Nephron (organoid): ENCODE measurements around the gene RUNX2.

Source experiments
- H3K27ac Mint-ChIP-seq, 3 experiments: 2 replicates each; pipeline ENCODE4 v1.8.0; 2020; ENCODE audit warnings: mixed read lengths in 3 of 3, mild to moderate bottlenecking in 2 of 3, moderate library complexity in 1 of 3
- H3K27me3 Mint-ChIP-seq: 2 replicates; pipeline ENCODE4 v1.8.0; 2021; ENCODE audit warnings: low read depth, mild to moderate bottlenecking, moderate library complexity, mixed read lengths
- H3K36me3 Mint-ChIP-seq: 2 replicates; pipeline ENCODE4 v1.8.0; 2020; ENCODE audit warnings: low read depth, mixed read lengths
- H3K4me1 Mint-ChIP-seq: 2 replicates; pipeline ENCODE4 v1.8.0; 2020; ENCODE audit warnings: mixed read lengths
- H3K4me3 Mint-ChIP-seq, 3 experiments: 2 replicates each; pipeline ENCODE4 v1.8.0; 2020; ENCODE audit warnings: mild to moderate bottlenecking in 3 of 3, mixed read lengths in 3 of 3, moderate library complexity in 2 of 3
- H3K9me3 Mint-ChIP-seq: 2 replicates; pipeline ENCODE4 v1.8.0; 2020; ENCODE audit warnings: mixed read lengths
- CTCF ChIP-seq, 3 experiments: fragments of 200-600 bp; sonication (generic); IDR thresholded peaks; one replicate each; pipeline ENCODE4 v1.5.0; 2021; ENCODE audit warnings: antibody characterized with exemption in 3 of 3; ENCODE audit not compliant: unreplicated experiment in 3 of 3

Gene RUNX2

DNA sequence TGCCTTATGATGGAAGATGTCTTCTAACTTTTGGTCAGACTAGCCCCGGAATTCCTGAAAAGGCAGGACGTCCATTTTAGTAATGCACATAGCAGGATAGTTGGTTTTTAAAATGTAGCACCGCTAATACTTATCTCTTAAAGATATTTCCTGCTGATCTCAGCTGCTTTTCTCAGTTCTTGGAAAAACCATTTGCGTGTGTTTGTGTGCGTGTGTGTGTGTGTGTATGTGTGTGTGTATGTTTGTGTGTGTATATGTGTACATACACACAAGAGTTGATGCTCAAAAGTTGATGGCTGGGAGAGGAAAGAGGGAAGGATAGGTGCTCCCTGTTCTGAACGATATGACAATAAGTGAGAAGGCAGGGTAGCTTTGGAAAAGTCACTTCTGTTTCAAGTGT lies 111.3 kb downstream of the RUNX2 start:
- no peaks in the 10 kb centered on the region for H3K36me3 Mint-ChIP-seq

GRCh38 chr6:45439861-45440388 lies 111.8 kb downstream of the RUNX2 start:
- Mint-ChIP-seq H3K4me3 (no peak overlapping the region), H3K27me3 (peaks cover 5% of the 10 kb centered on the region), H3K36me3 (no peaks in the 10 kb centered on the region), H3K27ac (peak overlapping the region; percentile 67 to 90 (median 88)), H3K9me3 (no peaks in the 10 kb centered on the region), H3K4me1 (peaks cover 33% of the 10 kb centered on the region)
- no peak for TF ChIP-seq CTCF (IDR thresholded peaks at IDR 0.05; ENCODE audit: unreplicated experiment in 3 of 3)

More for the DNA sequence above, 111.3 kb downstream of the RUNX2 start:
- Mint-ChIP-seq H3K9me3 (no peaks in the 10 kb centered on the region), H3K27me3 (peaks cover 5% of the 10 kb centered on the region), H3K4me1 (peaks cover 33% of the 10 kb centered on the region), H3K4me3 (no peak overlapping the region), H3K27ac (peak overlapping the region; percentile 65 to 90 (median 88))
- no peak for TF ChIP-seq CTCF (IDR thresholded peaks at IDR 0.05; ENCODE audit: unreplicated experiment in 3 of 3)

DNA sequence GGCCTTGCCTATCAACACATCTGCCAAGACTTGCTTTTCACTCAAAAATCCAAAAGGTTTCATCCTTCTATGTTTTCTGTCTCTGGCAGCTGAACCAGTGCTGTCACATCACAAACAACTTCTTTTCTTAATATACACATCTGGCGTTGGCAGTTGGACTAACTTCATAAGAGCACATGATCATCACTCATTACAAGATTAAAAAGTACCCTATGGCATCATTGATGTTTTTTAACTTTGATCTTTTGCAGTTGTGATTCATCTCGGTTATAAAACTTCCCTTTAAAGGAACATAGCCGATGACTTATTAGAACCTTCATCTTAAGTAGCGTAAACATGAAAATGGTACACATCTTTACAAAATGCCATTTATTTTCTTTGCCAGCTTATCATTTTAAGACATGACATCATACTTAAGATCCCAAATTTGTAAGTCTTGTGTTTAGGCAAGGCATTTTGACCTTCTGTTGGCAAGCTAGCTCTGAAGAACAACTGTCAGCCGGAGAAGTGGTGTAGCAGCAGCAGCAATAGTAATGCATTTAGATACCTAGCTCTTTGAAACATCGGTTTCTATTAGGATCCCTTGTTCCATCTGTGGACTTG lies 113.8 kb downstream of the RUNX2 start:
- Mint-ChIP-seq H3K9me3 (no peaks in the 10 kb centered on the region), H3K36me3 (no peaks in the 10 kb centered on the region), H3K4me3 (no peak overlapping the region), H3K4me1 (peaks cover 38% of the 10 kb centered on the region), H3K27ac (no peak overlapping the region), H3K27me3 (peaks cover 5% of the 10 kb centered on the region)
- TF ChIP-seq CTCF (IDR thresholded peaks at IDR 0.05; ENCODE audit: unreplicated experiment in 3 of 3) = no peak

DNA sequence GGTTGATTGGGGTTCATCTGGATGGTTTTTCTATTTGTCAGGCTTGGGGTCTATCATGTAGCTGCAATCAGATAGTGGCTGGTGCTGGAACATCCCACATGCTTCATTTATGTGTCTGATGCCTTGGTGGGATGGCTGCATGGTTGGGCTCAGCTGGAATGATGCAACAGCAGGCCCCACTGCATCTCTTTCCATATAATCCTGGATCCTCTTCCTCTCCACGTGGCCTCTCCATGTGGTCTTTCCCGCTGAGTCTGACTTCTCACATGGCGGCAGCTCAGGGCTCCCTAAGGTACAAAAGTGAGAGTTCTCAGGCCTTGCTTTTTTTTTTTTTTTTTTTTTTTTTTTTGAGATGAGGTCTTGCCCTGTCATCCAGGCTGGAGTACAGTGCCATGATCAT lies 114.6 kb downstream of the RUNX2 start:
- TF ChIP-seq CTCF (IDR thresholded peaks at IDR 0.05; ENCODE audit: unreplicated experiment in 3 of 3) = no peak
- Mint-ChIP-seq H3K27ac (no peak overlapping the region), H3K9me3 (no peaks in the 10 kb centered on the region), H3K27me3 (peaks cover 3% of the 10 kb centered on the region), H3K4me1 (peaks cover 34% of the 10 kb centered on the region), H3K36me3 (no peaks in the 10 kb centered on the region), H3K4me3 (no peak overlapping the region)

DNA sequence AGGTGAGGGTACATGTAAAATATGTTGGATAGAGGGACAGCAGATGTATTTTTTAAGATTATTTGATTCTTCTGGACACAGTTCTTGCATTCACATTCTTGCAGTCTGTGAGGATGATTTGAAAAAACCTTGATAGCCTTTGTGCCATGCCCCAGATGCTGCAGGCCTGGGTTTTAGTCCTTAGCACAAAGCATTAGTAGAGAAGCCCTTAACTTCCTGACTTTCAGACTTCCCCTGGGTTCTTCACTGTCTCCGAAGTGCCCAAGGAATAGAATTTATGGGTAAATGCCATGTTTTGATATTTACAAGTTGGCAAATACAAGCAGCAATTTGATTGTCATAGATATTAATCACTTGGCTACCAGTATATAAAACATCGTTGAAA lies 117.2 kb downstream of the RUNX2 start:
- TF ChIP-seq CTCF (IDR thresholded peaks at IDR 0.05; ENCODE audit: unreplicated experiment in 3 of 3) = no peak
- Mint-ChIP-seq H3K27ac (peak overlapping the region; percentile 58 to 82 (median 63)), H3K27me3 (no peaks in the 10 kb centered on the region), H3K9me3 (no peaks in the 10 kb centered on the region), H3K36me3 (peaks cover 2% of the 10 kb centered on the region), H3K4me3 (peak overlapping the region in 2 of 3 experiments; percentile 26 to 29), H3K4me1 (peaks cover 16% of the 10 kb centered on the region)
